ENCODE data around the gene CHCHD5.

The CHCHD5 gene

GRCh38 chr2:112630268-112630667 is 45.9 kb downstream of the CHCHD5 start:
- peaks cover 47% of the 10 kb centered on the region for H3K4me1 Mint-ChIP-seq
- DNase-seq, result no peak
- H3K9me3 Mint-ChIP-seq, result no peaks in the 10 kb centered on the region
- H3K36me3 Mint-ChIP-seq (ENCODE audit: low read depth), result no peaks in the 10 kb centered on the region
- TF ChIP-seq, protein P1, sequence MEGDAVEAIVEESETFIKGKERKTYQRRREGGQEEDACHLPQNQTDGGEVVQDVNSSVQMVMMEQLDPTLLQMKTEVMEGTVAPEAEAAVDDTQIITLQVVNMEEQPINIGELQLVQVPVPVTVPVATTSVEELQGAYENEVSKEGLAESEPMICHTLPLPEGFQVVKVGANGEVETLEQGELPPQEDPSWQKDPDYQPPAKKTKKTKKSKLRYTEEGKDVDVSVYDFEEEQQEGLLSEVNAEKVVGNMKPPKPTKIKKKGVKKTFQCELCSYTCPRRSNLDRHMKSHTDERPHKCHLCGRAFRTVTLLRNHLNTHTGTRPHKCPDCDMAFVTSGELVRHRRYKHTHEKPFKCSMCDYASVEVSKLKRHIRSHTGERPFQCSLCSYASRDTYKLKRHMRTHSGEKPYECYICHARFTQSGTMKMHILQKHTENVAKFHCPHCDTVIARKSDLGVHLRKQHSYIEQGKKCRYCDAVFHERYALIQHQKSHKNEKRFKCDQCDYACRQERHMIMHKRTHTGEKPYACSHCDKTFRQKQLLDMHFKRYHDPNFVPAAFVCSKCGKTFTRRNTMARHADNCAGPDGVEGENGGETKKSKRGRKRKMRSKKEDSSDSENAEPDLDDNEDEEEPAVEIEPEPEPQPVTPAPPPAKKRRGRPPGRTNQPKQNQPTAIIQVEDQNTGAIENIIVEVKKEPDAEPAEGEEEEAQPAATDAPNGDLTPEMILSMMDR (IDR thresholded peaks at IDR 0.05), result no peak
- H3K4me3 Mint-ChIP-seq, result no peak overlapping the region
- H3K27ac Mint-ChIP-seq, result no peak overlapping the region
- H3K27me3 Mint-ChIP-seq (ENCODE audit: low read depth, poor library complexity), result peaks cover 10% of the 10 kb centered on the region

DNA sequence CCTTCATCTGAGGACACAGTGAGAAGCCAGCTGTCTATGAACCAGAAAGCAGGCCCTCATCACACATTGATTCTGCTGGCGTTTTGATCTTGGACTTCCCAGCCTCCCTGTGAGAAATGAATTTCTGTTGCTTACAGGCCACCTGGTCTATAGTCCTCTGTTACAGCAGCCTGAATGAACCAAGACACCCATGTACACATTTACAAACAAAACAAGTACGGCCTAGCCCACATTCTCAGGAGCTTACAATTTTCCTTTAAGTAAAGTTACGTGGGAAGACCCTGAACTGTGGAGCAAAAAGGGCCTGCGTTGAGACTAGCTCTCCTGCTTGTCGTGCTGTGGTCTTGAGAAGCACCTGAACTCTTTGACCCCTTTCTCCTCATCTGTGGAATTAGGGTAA is 49.3 kb downstream of the CHCHD5 start:
- no peak for DNase-seq
- Mint-ChIP-seq H3K4me1 (peaks cover 39% of the 10 kb centered on the region), H3K9me3 (no peaks in the 10 kb centered on the region), H3K27ac (peak overlapping the region; percentile 90), H3K4me3 (no peak overlapping the region), H3K27me3 (ENCODE audit: low read depth, poor library complexity) (peaks cover 19% of the 10 kb centered on the region), H3K36me3 (ENCODE audit: low read depth) (no peaks in the 10 kb centered on the region)
- TF ChIP-seq, protein P1 (IDR thresholded peaks at IDR 0.05), result no peak

- H3K4me1 Mint-ChIP-seq, result peaks cover 39% of the 10 kb centered on the region
- peak overlapping the region; percentile 90 for H3K27ac Mint-ChIP-seq
- no peak for DNase-seq
- TF ChIP-seq, protein P1 (IDR thresholded peaks at IDR 0.05), result no peak
- no peak overlapping the region for H3K4me3 Mint-ChIP-seq
- no peaks in the 10 kb centered on the region for H3K9me3 Mint-ChIP-seq
- H3K27me3 Mint-ChIP-seq (ENCODE audit: low read depth, poor library complexity), result peaks cover 19% of the 10 kb centered on the region
- H3K36me3 Mint-ChIP-seq (ENCODE audit: low read depth), result no peaks in the 10 kb centered on the region
Observed at GRCh38 chr2:112634153-112634873, 49.9 kb downstream of the CHCHD5 start.

DNA sequence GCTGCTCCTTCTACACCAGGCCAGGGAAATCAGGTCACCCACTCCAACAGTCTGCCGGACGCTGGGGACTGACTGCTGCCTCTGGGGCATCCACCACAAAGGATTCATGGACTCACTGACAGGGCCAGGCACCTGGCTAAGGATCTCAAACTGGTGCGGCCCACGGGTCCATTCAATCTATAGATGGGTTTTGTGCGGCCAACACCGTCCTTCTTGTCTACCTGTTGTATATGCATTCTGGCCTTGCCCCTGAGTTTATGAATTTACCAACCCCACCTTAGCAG is 50.4 kb downstream of the CHCHD5 start:
- H3K27me3 Mint-ChIP-seq (ENCODE audit: low read depth, poor library complexity), result peaks cover 17% of the 10 kb centered on the region
- H3K36me3 Mint-ChIP-seq (ENCODE audit: low read depth), result no peaks in the 10 kb centered on the region
- TF ChIP-seq, protein P1 (IDR thresholded peaks at IDR 0.05), result no peak

DNA sequence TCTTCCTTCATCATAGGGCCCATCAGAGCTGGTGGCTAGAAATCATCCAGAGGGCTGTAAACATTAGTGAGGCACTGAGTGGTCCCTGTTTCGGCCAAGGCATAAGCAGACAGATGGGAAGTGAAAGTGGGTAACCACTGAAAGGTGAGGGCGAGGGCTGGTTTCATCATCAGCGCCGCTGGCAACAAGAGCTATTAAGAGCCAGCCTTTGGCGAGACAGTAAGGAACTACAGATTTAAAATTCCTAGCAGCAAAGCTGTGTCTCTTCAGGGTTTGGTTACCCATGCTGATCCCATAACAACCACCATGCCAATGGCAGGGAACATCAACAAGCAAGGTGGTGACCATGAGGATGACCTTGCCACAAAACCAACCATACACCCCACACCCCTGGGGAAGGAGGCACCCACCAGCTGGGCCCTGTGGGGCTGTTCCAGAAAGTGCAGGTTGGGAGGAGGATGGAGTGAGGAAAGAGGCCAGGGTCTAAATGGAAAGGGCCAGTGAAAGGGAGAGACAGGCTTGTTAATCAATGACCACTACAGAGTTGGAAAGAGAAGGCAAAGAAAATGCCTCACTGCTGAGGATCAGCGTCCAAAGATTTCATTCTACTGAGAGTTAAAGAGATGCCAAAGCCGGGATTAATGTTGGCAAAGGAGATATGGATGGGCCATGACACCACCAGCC is 52.3 kb downstream of the CHCHD5 start:
- no peak overlapping the region for H3K27ac Mint-ChIP-seq
- H3K4me1 Mint-ChIP-seq, result peaks cover 15% of the 10 kb centered on the region
- TF ChIP-seq, protein P1 (IDR thresholded peaks at IDR 0.05), result no peak
- DNase-seq, result no peak
- no peak overlapping the region for H3K4me3 Mint-ChIP-seq
- H3K36me3 Mint-ChIP-seq (ENCODE audit: low read depth), result no peaks in the 10 kb centered on the region
- peaks cover 22% of the 10 kb centered on the region for H3K27me3 Mint-ChIP-seq (ENCODE audit: low read depth, poor library complexity)
- H3K9me3 Mint-ChIP-seq, result no peaks in the 10 kb centered on the region

More for the DNA sequence above, 50.4 kb downstream of the CHCHD5 start:
- Mint-ChIP-seq H3K4me1 (peaks cover 34% of the 10 kb centered on the region), H3K27ac (no peak overlapping the region), H3K9me3 (no peaks in the 10 kb centered on the region), H3K4me3 (no peak overlapping the region)
- DNase-seq, result no peak

- Mint-ChIP-seq H3K27me3 (ENCODE audit: low read depth, poor library complexity) (peaks cover 22% of the 10 kb centered on the region), H3K4me1 (peaks cover 10% of the 10 kb centered on the region), H3K9me3 (no peaks in the 10 kb centered on the region), H3K36me3 (ENCODE audit: low read depth) (no peaks in the 10 kb centered on the region), H3K4me3 (no peak overlapping the region), H3K27ac (no peak overlapping the region)
- TF ChIP-seq, protein P1 (IDR thresholded peaks at IDR 0.05), result no peak
- DNase-seq, result no peak
Observed at GRCh38 chr2:112637289-112637660, 52.9 kb downstream of the CHCHD5 start.
